Measurements from ENCODE around the gene SEC61G.

DNA sequence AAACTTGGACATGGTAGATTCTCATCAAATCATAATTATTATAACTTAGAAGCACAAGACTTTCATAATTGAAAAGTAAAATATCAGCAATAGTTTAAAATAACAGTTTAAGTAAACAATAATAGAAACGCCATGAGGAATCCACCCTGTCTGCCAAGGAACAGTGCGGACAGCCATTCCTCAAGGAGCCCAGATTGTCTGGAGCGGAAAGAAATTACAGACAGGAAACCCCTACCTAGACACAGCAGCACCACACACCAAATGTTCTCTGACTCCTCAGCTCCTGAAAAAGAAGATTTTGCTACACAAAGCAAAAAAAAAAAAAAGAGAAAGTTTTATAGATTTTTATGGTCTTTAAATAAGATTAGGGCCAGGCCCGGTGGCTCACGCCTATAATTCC lies 21.5 kb upstream of the SEC61G start:
- TF ChIP-seq EZH2 (IDR thresholded peaks at IDR 0.05; ENCODE audit: insufficient read depth, poor library complexity, severe bottlenecking) (no peak), EZH2phosphoT487 (IDR thresholded peaks at IDR 0.05; ENCODE audit: insufficient read depth, low read depth) (no peak)
